Measurements from ENCODE around the gene TRUB2. TPM values are rescaled to one million over a fixed set of nuclear protein-coding genes. Genes with fewer than 3 reads are reported as not detected.

TRUB2 gene
- total RNA-seq, 4 donors from 2014 or later: 7.1 to 18.1 (median 14.3) TPM

DNA sequence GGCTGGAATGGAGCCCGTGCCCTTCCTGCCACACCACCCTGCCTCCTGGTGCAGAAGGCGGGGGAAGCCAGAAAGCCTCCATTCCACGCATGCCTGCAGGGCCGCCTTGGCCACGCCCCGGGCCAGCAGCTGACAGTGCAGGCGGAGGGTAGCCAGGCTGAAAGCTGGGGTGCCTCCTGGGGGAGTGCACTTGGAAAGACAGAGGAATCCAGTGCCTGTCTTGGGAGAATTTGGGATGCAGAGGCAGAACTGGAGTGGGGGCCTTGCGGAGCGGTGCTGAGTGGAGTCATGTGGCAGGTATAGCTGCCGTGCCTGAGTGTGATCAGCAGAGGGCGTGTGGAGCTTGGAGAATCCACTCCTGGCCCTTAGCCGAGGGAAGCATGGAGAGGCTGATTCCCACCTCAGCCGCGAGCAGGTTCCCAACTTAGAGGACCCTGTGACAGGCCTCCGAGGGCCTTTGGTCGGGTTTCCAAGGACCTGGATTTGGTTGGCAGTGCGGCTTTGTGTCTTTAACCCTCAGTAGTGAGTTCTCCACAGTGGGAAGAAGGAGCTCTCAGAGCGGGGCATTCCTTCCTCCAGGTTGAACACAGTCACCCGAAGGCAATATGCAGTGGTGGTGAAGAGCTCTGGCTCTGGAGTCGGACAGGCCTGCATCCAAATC, 39.9 kb upstream of the TRUB2 start:
- no peak for TF ChIP-seq POLR2A (IDR thresholded peaks at IDR 0.05)
- TF ChIP-seq, protein P1, sequence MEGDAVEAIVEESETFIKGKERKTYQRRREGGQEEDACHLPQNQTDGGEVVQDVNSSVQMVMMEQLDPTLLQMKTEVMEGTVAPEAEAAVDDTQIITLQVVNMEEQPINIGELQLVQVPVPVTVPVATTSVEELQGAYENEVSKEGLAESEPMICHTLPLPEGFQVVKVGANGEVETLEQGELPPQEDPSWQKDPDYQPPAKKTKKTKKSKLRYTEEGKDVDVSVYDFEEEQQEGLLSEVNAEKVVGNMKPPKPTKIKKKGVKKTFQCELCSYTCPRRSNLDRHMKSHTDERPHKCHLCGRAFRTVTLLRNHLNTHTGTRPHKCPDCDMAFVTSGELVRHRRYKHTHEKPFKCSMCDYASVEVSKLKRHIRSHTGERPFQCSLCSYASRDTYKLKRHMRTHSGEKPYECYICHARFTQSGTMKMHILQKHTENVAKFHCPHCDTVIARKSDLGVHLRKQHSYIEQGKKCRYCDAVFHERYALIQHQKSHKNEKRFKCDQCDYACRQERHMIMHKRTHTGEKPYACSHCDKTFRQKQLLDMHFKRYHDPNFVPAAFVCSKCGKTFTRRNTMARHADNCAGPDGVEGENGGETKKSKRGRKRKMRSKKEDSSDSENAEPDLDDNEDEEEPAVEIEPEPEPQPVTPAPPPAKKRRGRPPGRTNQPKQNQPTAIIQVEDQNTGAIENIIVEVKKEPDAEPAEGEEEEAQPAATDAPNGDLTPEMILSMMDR (IDR thresholded peaks at IDR 0.05 in 4 of 5, conservative IDR thresholded peaks at IDR 0.05 in 1 of 5): peak; percentile 79 to 87 (median 85)
- Histone ChIP-seq H3K27ac (peak overlapping the region; percentile 19 to 57 (median 46)), H3K36me3 (no peaks in the 10 kb centered on the region), H3K4me1 (peaks cover 15 to 19% of the 10 kb centered on the region in 2 donors), H3K9me3 (no peaks in the 10 kb centered on the region), H3K4me3 (peak overlapping the region; percentile 42 to 53 (median 47)), H3K27me3 (no peaks in the 10 kb centered on the region)
- intact Hi-C loops (cut with DNase I; ENCODE audit: low total_unique reads) (loop anchor here (1.0 to 2.0 kb wide), 3 partner anchors 9 to 59 kb away; partner anchors contain the start of genes CERCAM and URM1), in situ Hi-C loops (cut with MboI; ENCODE audit: low sequenced_read_pairs in 4 of 4) (loop anchor here in 2 of 4 donors (5.0 to 10.0 kb wide), 2 partner anchors 50 to 53 kb away; no protein-coding TSS in a partner anchor)
- peak; percentile 72 to 80 for DNase-seq
- ATAC-seq: peak; percentile 96 to 98

DNA sequence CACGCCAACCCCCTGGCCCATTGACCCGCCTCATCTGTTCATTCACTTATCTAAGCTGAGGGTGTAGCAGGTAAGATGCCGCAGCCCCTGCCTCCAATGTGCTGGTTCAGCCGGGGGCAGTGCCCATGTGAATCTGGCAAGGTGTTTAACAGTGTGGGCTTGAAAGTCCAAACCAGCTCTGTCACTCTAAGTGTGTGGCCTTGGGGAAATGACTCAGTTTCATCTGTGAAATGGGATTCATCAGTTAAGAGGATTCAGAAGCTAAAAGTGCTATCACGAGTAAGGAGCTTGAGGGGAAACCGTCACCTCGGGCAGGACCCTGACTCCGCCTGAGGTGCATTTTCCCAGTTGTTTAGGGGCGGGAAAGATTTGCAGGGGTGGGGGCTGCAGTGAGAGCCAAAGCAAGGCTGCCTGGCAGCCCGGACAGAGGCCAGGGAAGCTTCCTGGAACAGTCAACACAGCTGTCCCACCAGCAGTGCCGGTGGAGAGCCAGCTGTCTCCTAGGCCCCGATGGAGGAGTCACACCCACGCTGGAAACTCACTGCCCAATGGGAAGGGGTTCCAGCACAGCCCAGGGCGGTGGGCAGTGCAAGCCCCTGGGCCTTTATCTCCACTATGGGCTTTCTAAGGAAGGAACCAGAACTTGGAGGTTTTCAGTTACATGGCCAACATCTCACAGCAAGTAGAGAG, 39.2 kb upstream of the TRUB2 start:
- peaks cover 15 to 19% of the 10 kb centered on the region in 2 donors for H3K4me1 ChIP-seq
- peaks cover 0 to 3% of the 10 kb centered on the region in 2 donors for H3K36me3 ChIP-seq
- intact Hi-C loops (cut with DNase I; ENCODE audit: low total_unique reads): no loop called here
- no peak for TF ChIP-seq POLR2A (IDR thresholded peaks at IDR 0.05)
- TF ChIP-seq, protein P1 (IDR thresholded peaks at IDR 0.05 in 4 of 5, conservative IDR thresholded peaks at IDR 0.05 in 1 of 5): no peak
- peak overlapping the region; percentile 42 to 53 (median 47) for H3K4me3 ChIP-seq
- no peaks in the 10 kb centered on the region for H3K27me3 ChIP-seq
- in situ Hi-C loops (cut with MboI; ENCODE audit: low sequenced_read_pairs in 4 of 4): loop anchor here in 2 of 4 donors (5.0 to 10.0 kb wide), 2 partner anchors 51 to 53 kb away; no protein-coding TSS in a partner anchor
- ATAC-seq (peak in 1 of 2 donors; percentile 13), DNase-seq (no peak)
- H3K9me3 ChIP-seq: no peaks in the 10 kb centered on the region
- peak overlapping the region; percentile 19 to 57 (median 46) for H3K27ac ChIP-seq

DNA sequence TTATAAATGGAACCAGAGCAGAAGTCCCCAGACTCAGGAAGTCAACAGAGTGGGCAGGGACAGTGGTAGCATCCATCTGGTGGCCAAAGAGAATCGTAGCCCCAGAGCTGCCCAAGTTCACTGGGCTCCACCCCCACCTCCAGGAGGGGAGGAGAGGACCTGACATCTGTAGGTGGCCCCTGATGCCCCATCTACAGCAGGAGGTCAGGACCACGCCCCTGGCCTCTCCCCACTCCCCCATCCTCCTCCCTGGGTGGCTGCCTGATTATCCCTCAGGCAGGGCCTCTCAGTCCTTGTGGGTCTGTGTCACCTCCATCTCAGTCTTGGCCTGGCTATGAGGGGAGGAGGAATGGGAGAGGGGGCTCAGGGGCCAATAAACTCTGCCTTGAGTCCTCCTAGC, 38.6 kb upstream of the TRUB2 start:
- H3K4me3 ChIP-seq: no peak overlapping the region
- no peak for DNase-seq
- intact Hi-C loops (cut with DNase I; ENCODE audit: low total_unique reads): no loop called here
- TF ChIP-seq, protein P1 (IDR thresholded peaks at IDR 0.05 in 4 of 5, conservative IDR thresholded peaks at IDR 0.05 in 1 of 5): no peak
- no peak for TF ChIP-seq POLR2A (IDR thresholded peaks at IDR 0.05)
- no peaks in the 10 kb centered on the region for H3K27me3 ChIP-seq
- H3K36me3 ChIP-seq: peaks cover 0 to 10% of the 10 kb centered on the region in 2 donors
- peaks cover 15 to 19% of the 10 kb centered on the region in 2 donors for H3K4me1 ChIP-seq
- in situ Hi-C loops (cut with MboI; ENCODE audit: low sequenced_read_pairs in 4 of 4): loop anchor here in 2 of 4 donors (5.0 to 10.0 kb wide), 2 partner anchors 51 to 54 kb away; no protein-coding TSS in a partner anchor
- ATAC-seq: no peak
- H3K9me3 ChIP-seq: no peaks in the 10 kb centered on the region
- H3K27ac ChIP-seq: no peak overlapping the region

DNA sequence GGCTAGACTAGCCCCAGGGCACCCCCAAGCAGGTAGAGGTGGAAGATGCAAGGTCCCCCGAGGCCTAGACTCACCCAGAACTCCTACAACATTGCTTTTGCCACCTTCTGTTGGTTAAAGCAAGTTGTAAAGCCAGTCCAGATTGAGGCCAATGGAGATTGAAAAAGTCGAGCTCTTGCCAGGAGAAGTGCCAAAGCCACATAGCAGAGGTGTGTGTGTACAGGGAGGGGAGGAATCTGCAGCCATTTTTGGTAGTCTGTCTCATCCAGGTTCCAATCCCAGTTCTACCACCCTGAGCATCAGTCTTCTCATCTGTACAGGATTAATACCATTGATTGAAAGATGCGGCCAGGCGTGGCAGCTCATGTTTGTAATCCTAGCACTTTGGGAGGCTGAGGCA, 36.6 kb upstream of the TRUB2 start:
- H3K36me3 ChIP-seq: peaks cover 0 to 20% of the 10 kb centered on the region in 2 donors
- no peak for ATAC-seq
- H3K27ac ChIP-seq: no peak overlapping the region
- in situ Hi-C loops (cut with MboI; ENCODE audit: low sequenced_read_pairs in 4 of 4): no loop called here
- peaks cover 5 to 13% of the 10 kb centered on the region in 2 donors for H3K4me1 ChIP-seq
- no peak for DNase-seq
- no peaks in the 10 kb centered on the region for H3K9me3 ChIP-seq
- no peak overlapping the region for H3K4me3 ChIP-seq
- intact Hi-C loops (cut with DNase I; ENCODE audit: low total_unique reads): no loop called here
- no peaks in the 10 kb centered on the region for H3K27me3 ChIP-seq
- TF ChIP-seq, protein P1 (IDR thresholded peaks at IDR 0.05 in 4 of 5, conservative IDR thresholded peaks at IDR 0.05 in 1 of 5): no peak
- TF ChIP-seq POLR2A (IDR thresholded peaks at IDR 0.05): no peak

Measured in gastrocnemius medialis (tissue), 4 donors.